Measurements from ENCODE around the gene BAIAP2L2. TPM values are rescaled to one million over a fixed set of nuclear protein-coding genes. Genes with fewer than 3 reads are reported as not detected.

The BAIAP2L2 gene
- total RNA-seq, 4 donors from 2014 or later: 0.50 to 1.7 (median 1.1) TPM

- no peaks in the 10 kb centered on the region for H3K4me1 ChIP-seq
- 89 to 92% methylated on average over 23 to 37 of the region's 47 CpGs for WGBS, 2 donors
- TF ChIP-seq, protein P1, sequence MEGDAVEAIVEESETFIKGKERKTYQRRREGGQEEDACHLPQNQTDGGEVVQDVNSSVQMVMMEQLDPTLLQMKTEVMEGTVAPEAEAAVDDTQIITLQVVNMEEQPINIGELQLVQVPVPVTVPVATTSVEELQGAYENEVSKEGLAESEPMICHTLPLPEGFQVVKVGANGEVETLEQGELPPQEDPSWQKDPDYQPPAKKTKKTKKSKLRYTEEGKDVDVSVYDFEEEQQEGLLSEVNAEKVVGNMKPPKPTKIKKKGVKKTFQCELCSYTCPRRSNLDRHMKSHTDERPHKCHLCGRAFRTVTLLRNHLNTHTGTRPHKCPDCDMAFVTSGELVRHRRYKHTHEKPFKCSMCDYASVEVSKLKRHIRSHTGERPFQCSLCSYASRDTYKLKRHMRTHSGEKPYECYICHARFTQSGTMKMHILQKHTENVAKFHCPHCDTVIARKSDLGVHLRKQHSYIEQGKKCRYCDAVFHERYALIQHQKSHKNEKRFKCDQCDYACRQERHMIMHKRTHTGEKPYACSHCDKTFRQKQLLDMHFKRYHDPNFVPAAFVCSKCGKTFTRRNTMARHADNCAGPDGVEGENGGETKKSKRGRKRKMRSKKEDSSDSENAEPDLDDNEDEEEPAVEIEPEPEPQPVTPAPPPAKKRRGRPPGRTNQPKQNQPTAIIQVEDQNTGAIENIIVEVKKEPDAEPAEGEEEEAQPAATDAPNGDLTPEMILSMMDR (IDR thresholded peaks at IDR 0.05): no peak
- TF ChIP-seq POLR2A (IDR thresholded peaks at IDR 0.05): no peak
- H3K27ac ChIP-seq: no peak overlapping the region
- intact Hi-C loops (cut with DNase I): no loop called here
- H3K36me3 ChIP-seq: peaks cover 44% of the 10 kb centered on the region in 2 donors
- H3K4me3 ChIP-seq (replicated peaks in 1 of 3): no peak overlapping the region
- no peak for DNase-seq
- no peaks in the 10 kb centered on the region for H3K9me3 ChIP-seq
- H3K27me3 ChIP-seq: no peaks in the 10 kb centered on the region
These were observed 36.0 kb downstream of the BAIAP2L2 start for GRCh38 chr22:38074181-38075104.

GRCh38 chr22:38073150-38074130, 37.0 kb downstream of the BAIAP2L2 start:
- TF ChIP-seq, protein P1 (IDR thresholded peaks at IDR 0.05): no peak
- no peak for TF ChIP-seq POLR2A (IDR thresholded peaks at IDR 0.05)
- no peaks in the 10 kb centered on the region for H3K27me3 ChIP-seq
- DNase-seq: no peak
- H3K9me3 ChIP-seq: no peaks in the 10 kb centered on the region
- H3K4me1 ChIP-seq: no peaks in the 10 kb centered on the region
- peaks cover 53 to 54% of the 10 kb centered on the region in 2 donors for H3K36me3 ChIP-seq
- WGBS, 2 donors: 94 to 96% methylated on average over 26 to 28 of the region's 28 CpGs
- H3K27ac ChIP-seq: no peak overlapping the region
- H3K4me3 ChIP-seq (replicated peaks in 1 of 3): no peak overlapping the region
- intact Hi-C loops (cut with DNase I): no loop called here

DNA sequence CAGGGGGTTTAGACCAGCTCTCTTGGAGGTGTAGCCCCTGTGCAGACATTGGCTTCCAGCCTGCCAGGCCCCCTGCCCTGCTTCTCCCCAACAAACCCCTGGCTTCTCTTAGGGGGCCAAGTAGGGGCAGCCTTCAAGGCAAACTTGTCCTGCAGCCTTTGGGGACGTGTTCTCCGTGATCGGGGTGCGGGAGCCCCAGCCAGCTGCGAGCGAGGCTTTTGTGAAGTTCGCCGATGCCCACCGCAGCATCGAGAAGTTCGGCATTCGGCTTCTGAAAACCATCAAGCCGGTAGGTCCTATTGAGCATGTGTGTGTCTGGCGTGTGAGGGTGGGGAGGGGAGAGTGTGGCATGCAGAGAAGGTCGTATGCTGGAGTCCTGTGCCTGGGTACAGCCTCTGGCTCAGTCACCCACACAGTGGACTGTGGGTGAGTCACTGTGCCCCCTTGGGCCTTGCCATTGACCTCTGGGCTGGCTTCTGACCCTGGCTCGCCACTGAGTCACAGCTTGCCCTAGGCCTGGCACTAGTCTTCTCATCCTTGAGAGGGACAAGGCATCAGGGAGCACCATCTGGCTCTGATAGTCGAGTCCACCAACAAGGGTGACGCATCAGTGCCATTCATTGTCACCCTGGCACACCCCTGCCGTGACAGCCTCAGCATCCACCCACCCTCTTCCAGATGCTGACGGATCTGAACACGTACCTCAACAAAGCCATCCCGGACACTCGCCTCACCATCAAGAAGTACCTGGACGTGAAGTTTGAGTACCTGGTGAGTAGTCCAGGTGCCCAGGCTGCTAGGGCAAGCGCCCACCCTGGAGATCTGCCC, 37.9 kb downstream of the BAIAP2L2 start:
- TF ChIP-seq, protein P1 (IDR thresholded peaks at IDR 0.05): no peak
- no peak for TF ChIP-seq POLR2A (IDR thresholded peaks at IDR 0.05)
- H3K27ac ChIP-seq: no peak overlapping the region
- peaks cover 62% of the 10 kb centered on the region in 2 donors for H3K36me3 ChIP-seq
- intact Hi-C loops (cut with DNase I): no loop called here
- no peaks in the 10 kb centered on the region for H3K9me3 ChIP-seq
- no peaks in the 10 kb centered on the region for H3K4me1 ChIP-seq
- WGBS, 2 donors: 95 to 96% methylated on average over 24 to 25 of the region's 25 CpGs
- DNase-seq: no peak
- no peak overlapping the region for H3K4me3 ChIP-seq (replicated peaks in 1 of 3)
- no peaks in the 10 kb centered on the region for H3K27me3 ChIP-seq

DNA sequence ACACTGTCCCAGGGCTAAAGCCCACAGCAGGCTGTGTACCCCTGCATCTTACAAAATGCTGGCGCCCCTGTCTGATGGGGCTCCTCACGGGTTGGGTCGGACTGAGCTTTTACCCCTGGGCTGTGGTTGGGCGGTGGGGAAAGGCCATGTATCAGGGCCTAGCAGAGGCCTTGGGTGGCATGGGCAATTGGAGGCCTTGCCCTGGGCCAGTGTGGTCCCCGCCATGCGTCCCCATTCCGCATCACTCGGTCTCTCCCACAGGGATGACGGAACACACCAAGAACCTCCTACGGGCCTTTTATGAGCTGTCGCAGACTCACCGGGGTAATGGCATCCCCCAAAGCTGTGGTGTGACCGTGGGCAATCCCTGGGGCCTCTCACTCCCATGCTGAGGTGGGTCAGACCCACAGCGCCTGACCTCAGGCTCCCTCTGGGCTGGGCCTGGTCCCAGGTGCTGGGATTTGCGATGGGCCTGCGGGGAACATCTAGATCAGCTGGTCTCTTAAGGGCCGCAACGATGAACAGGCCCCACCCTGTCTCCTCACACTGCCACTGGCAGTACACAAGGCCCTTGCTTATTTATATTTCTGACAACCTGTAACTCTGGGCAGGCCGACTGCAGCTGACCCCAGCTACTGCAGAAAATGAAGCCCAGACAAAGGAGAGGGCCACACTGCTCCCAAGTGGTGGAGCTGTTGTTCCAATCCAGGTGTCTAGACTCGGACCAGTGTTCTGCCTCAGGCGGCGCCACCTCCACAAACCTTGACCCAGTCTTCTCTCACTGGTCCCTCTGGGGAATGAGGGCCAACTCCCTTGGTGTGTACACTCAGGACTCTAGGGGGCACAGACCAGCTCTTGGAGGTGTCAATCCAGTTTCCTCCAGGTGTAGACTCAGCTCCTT, 38.8 kb downstream of the BAIAP2L2 start:
- Histone ChIP-seq H3K4me1 (no peaks in the 10 kb centered on the region), H3K27me3 (no peaks in the 10 kb centered on the region), H3K27ac (no peak overlapping the region), H3K9me3 (no peaks in the 10 kb centered on the region), H3K4me3 (replicated peaks in 1 of 3) (no peak overlapping the region), H3K36me3 (peaks cover 63 to 65% of the 10 kb centered on the region in 2 donors)
- WGBS, 2 donors: 93 to 97% methylated on average over 13 to 20 of the region's 22 CpGs
- intact Hi-C loops (cut with DNase I): no loop called here
- no peak for DNase-seq
- TF ChIP-seq, protein P1 (IDR thresholded peaks at IDR 0.05): no peak
- no peak for TF ChIP-seq POLR2A (IDR thresholded peaks at IDR 0.05)
